Body of pancreas (tissue), 4 donors: ENCODE results near the gene DDX39B.
"Not testable (repeated sequence)": the region's sequence is repeated elsewhere in the genome, so short reads cannot be mapped to it uniquely, and the experiment has no call there.

Experiments
- CTCF ChIP-seq, 7 experiments: fragments of 450-650 bp in 4 of 7; fragments of 200-600 bp in 3 of 7; sonication (generic) in 3 of 7; IDR thresholded peaks; one replicate each; pipeline ENCODE4 v1.5.1; 2016 to 2019; ENCODE audit warnings: antibody characterized with exemption in 7 of 7
- POLR2A ChIP-seq, 3 donors: fragments of 450-650 bp; IDR thresholded peaks; one replicate each; pipeline ENCODE4 v1.6.1; 2016; ENCODE audit warnings: antibody characterized with exemption in 3 of 3, mild to moderate bottlenecking in 2 of 3

DNA sequence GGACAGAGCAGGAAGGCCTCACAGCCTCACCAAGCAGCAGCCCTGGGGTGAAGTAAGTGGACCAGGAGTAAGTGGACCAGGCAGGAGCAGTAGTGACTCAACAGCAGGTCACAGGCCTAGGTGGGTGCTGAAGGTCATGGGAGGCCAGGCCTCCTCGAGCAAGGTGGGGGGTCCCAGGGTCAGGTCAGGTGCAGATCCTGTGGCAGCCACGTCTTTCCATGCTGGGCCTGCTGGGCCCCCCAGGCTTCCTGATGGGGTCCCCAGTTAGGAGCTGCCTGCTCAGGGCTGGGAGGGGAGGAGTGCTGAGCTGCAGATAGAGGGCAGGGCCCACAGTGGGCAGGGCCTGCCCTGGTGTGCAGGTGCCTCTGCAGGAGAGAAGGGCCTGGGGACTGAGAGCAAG lies 32.8 kb downstream of the DDX39B start:
- TF ChIP-seq CTCF, POLR2A (IDR thresholded peaks at IDR 0.05): not testable (repeated sequence)
